CD14-positive monocyte (primary cell): ENCODE results near the gene FAM117B. TPM values are rescaled to one million over a fixed set of nuclear protein-coding genes. Genes with fewer than 3 reads are reported as not detected.

ENCODE experiments used
- DNase-seq, 3 donors: peaks; one replicate each; pipeline ENCODE4 v3.0.0-alpha.2; 2011 to 2022
- H2AFZ ChIP-seq: 2 replicates; pipeline ENCODE4 v1.6.0; 2012; ENCODE audit warnings: mild to moderate bottlenecking, low read depth, low read length, inconsistent platforms; ENCODE audit not compliant: insufficient read depth, poor library complexity, severe bottlenecking
- H3K27ac ChIP-seq, 2 donors: 1 replicate in 1 of 2; 2 replicates in 1 of 2; pipeline ENCODE4 v1.5.1; 2012 to 2013; ENCODE audit warnings: low read length in 2 of 2, control low read depth in 1 of 2, inconsistent platforms in 1 of 2, low read depth in 1 of 2, mild to moderate bottlenecking in 1 of 2
- H3K27me3 ChIP-seq, 2 donors: one replicate each; pipeline versions ENCODE4 v1.6.0 to v1.6.1; 2011 to 2013; ENCODE audit warnings: low read length in 2 of 2; ENCODE audit not compliant: control insufficient read depth in 2 of 2, insufficient read depth in 2 of 2
- H3K36me3 ChIP-seq, 2 donors: replicated peaks in 1 of 2; 1 replicate in 1 of 2; 2 replicates in 1 of 2; pipeline versions ENCODE4 v1.5.1 to v1.6.1; 2012 to 2013; ENCODE audit warnings: low read length in 2 of 2, control low read depth in 1 of 2, inconsistent platforms in 1 of 2, mild to moderate bottlenecking in 1 of 2; ENCODE audit not compliant: insufficient read depth in 2 of 2, control insufficient read depth in 1 of 2
- H3K4me1 ChIP-seq, 2 donors: 1 replicate in 1 of 2; 2 replicates in 1 of 2; pipeline versions ENCODE4 v1.5.1 to v1.6.1; 2012 to 2013; ENCODE audit warnings: low read length in 2 of 2, control low read depth in 1 of 2, inconsistent platforms in 1 of 2, mild to moderate bottlenecking in 1 of 2, moderate library complexity in 1 of 2; ENCODE audit not compliant: insufficient read depth in 2 of 2, control insufficient read depth in 1 of 2
- H3K4me2 ChIP-seq: replicated peaks from 2 replicates; pipeline ENCODE3; 2012; ENCODE audit warnings: low read length, moderate library complexity, mild to moderate bottlenecking; ENCODE audit not compliant: poor library complexity, severe bottlenecking; ENCODE audit errors: extremely low read depth
- H3K4me3 ChIP-seq, 3 experiments: fragments of 200-600 bp in 1 of 3; sonication (generic) in 1 of 3; replicated peaks in 1 of 3; 1 replicate in 2 of 3; 2 replicates in 1 of 3; pipeline ENCODE4 v1.5.1; 2011 to 2013; ENCODE audit warnings: low read length in 3 of 3, mild to moderate bottlenecking in 3 of 3, control low read depth in 2 of 3, low read depth in 2 of 3, inconsistent platforms in 1 of 3, moderate library complexity in 1 of 3
- H3K79me2 ChIP-seq: 2 replicates; pipeline ENCODE4 v1.6.0; 2012; ENCODE audit warnings: mild to moderate bottlenecking, control low read depth, inconsistent platforms, low read length, moderate library complexity; ENCODE audit not compliant: insufficient read depth
- H3K9ac ChIP-seq: 2 replicates; pipeline ENCODE4 v1.6.0; 2017; ENCODE audit warnings: low read length, mild to moderate bottlenecking; ENCODE audit not compliant: insufficient read depth, poor library complexity, severe bottlenecking
- H3K9me3 ChIP-seq, 2 donors: replicated peaks in 1 of 2; 1 replicate in 1 of 2; 2 replicates in 1 of 2; pipeline versions ENCODE4 v1.5.1 to v1.6.1; 2012 to 2013; ENCODE audit warnings: low read length in 2 of 2, control low read depth in 1 of 2; ENCODE audit not compliant: control insufficient read depth in 1 of 2, insufficient read depth in 1 of 2
- H4K20me1 ChIP-seq: 2 replicates; pipeline ENCODE4 v1.6.0; 2012; ENCODE audit warnings: mild to moderate bottlenecking, low read length, control low read depth, moderate library complexity; ENCODE audit not compliant: insufficient read depth
- H3K27ac Mint-ChIP-seq, 7 donors: one replicate each; pipeline ENCODE4 v1.8.0; 2020; ENCODE audit warnings: mild to moderate bottlenecking in 7 of 7, mixed read lengths in 7 of 7, moderate library complexity in 6 of 7, inconsistent platforms in 2 of 7
- H3K27me3 Mint-ChIP-seq, 3 donors: one replicate each; pipeline ENCODE4 v1.8.0; 2021 to 2022; ENCODE audit warnings: low read depth in 3 of 3, mild to moderate bottlenecking in 3 of 3, mixed read lengths in 3 of 3, moderate library complexity in 3 of 3, inconsistent platforms in 1 of 3
- H3K36me3 Mint-ChIP-seq, 2 donors: one replicate each; pipeline ENCODE4 v1.8.0; 2020; ENCODE audit warnings: mixed read lengths in 2 of 2, inconsistent platforms in 1 of 2, mild to moderate bottlenecking in 1 of 2
- H3K4me1 Mint-ChIP-seq: one replicate; pipeline ENCODE4 v1.8.0; 2020; ENCODE audit warnings: mild to moderate bottlenecking, mixed read lengths
- H3K4me3 Mint-ChIP-seq, 2 donors: one replicate each; pipeline ENCODE4 v1.8.0; 2020; ENCODE audit warnings: mild to moderate bottlenecking in 2 of 2, mixed read lengths in 2 of 2, moderate library complexity in 1 of 2
- H3K9me3 Mint-ChIP-seq, 7 donors: one replicate each; pipeline ENCODE4 v1.8.0; 2020 to 2022; ENCODE audit warnings: mixed read lengths in 7 of 7, mild to moderate bottlenecking in 6 of 7, moderate library complexity in 6 of 7, inconsistent platforms in 2 of 7
- CTCF ChIP-seq: fragments of 200-600 bp; IDR thresholded peaks from one replicate; pipeline ENCODE4 v1.8.0; 2022; ENCODE audit warnings: antibody characterized with exemption, mild to moderate bottlenecking
- WGBS: methylation state at CpG from one replicate; pipeline ENCODE4 v1.1.5; 2013; ENCODE audit warnings: missing lambda C conversion rate; ENCODE audit not compliant: insufficient coverage; 5-methylcytosine and 5-hydroxymethylcytosine counted together
- intact Hi-C, 2 donors: fragments of 100-400 bp; cut with micrococcal nuclease; formaldehyde crosslinking; loops; one replicate each; pipeline versions ENCODE4 v1.15.0 to v1.15.1; 2023
- polyA plus RNA-seq, 3 donors: library from polyadenylated mRNA; depleted of rRNA in 1 of 3; unstranded in 2 of 3; stranded (reverse) in 1 of 3; fragments of 300-500 nt in 2 of 3; fragments of >200 nt in 1 of 3; fragmentation: Illumina TruSeq in 2 of 3; gene quantifications; 1 replicate in 2 of 3; 2 replicates in 1 of 3; pipeline ENCODE4 v1.2.3, GENCODE V29; 2012 to 2021

Gene FAM117B
- polyA plus RNA-seq, 3 donors, result 4.6 to 5.5 (median 4.6) TPM

GRCh38 chr2:202652119-202652518 lies 17.4 kb downstream of the FAM117B start:
- H3K36me3 Mint-ChIP-seq, result peaks cover 3 to 4% of the 10 kb centered on the region in 2 donors
- H3K79me2 ChIP-seq, result peaks cover 70% of the 10 kb centered on the region
- intact Hi-C loops, result no loop called here
- no peak overlapping the region for H3K4me3 Mint-ChIP-seq
- no peaks in the 10 kb centered on the region for H3K9me3 ChIP-seq
- H3K27ac ChIP-seq, result no peak overlapping the region
- DNase-seq, result no peak
- H3K4me2 ChIP-seq, result no peak overlapping the region
- no peaks in the 10 kb centered on the region for H3K36me3 ChIP-seq
- no peak overlapping the region for H3K9ac ChIP-seq
- no peaks in the 10 kb centered on the region for H3K27me3 ChIP-seq
- H4K20me1 ChIP-seq, result peaks cover 79% of the 10 kb centered on the region
- WGBS, result 100% methylated on average over 2 of the region's 4 CpGs
- H3K9me3 Mint-ChIP-seq, result peaks cover 0 to 3% (median 0%) of the 10 kb centered on the region in 7 donors
- no peak overlapping the region for H3K27ac Mint-ChIP-seq
- peaks cover 0 to 5% of the 10 kb centered on the region in 2 donors for H3K4me1 ChIP-seq
- no peak overlapping the region for H2AFZ ChIP-seq
- TF ChIP-seq CTCF, result no peak
- peaks cover 0 to 3% (median 0%) of the 10 kb centered on the region in 3 donors for H3K27me3 Mint-ChIP-seq
- no peak overlapping the region for H3K4me3 ChIP-seq
- H3K4me1 Mint-ChIP-seq, result peaks cover 38% of the 10 kb centered on the region

GRCh38 chr2:202653890-202654289 lies 19.1 kb downstream of the FAM117B start:
- H4K20me1 ChIP-seq, result peaks cover 73% of the 10 kb centered on the region
- Mint-ChIP-seq H3K9me3 (peaks cover 0 to 2% (median 0%) of the 10 kb centered on the region in 7 donors), H3K27ac (no peak overlapping the region), H3K4me1 (peaks cover 37% of the 10 kb centered on the region), H3K36me3 (peaks cover 3 to 4% of the 10 kb centered on the region in 2 donors), H3K27me3 (peaks cover 0 to 3% (median 0%) of the 10 kb centered on the region in 3 donors), H3K4me3 (no peak overlapping the region)
- H3K36me3 ChIP-seq, result no peaks in the 10 kb centered on the region
- TF ChIP-seq CTCF, result no peak
- WGBS, result 95% methylated on average over 3 of the region's 4 CpGs
- H3K9me3 ChIP-seq, result no peaks in the 10 kb centered on the region
- no peak overlapping the region for H3K4me2 ChIP-seq
- peaks cover 0 to 5% of the 10 kb centered on the region in 2 donors for H3K4me1 ChIP-seq
- H3K27me3 ChIP-seq, result no peaks in the 10 kb centered on the region
- intact Hi-C loops, result no loop called here
- no peak for DNase-seq
- no peak overlapping the region for H3K9ac ChIP-seq
- no peak overlapping the region for H2AFZ ChIP-seq
- H3K79me2 ChIP-seq, result peaks cover 71% of the 10 kb centered on the region
- H3K4me3 ChIP-seq, result no peak overlapping the region
- no peak overlapping the region for H3K27ac ChIP-seq
